WTC11 (cell line): ENCODE data around the gene MRPL27. TPM values are rescaled to one million over a fixed set of nuclear protein-coding genes. Genes with fewer than 3 reads are reported as not detected.

Experiments
- ATAC-seq: fragments of 200-7000 bp; cut with Tn5 transposase; 2 replicates; pipeline ENCODE4 v1.10.0; 2021; ENCODE audit warnings: mild to moderate bottlenecking, moderate library complexity
- CTCF ChIA-PET: fragments of 300-600 bp; sonication (Branson Sonifier 250); formaldehyde crosslinking; loops from one replicate; lab custom pipeline; 2021; ENCODE audit warnings: antibody characterized with exemption; lab: Charles Lee
- POLR2A ChIA-PET: fragments of 350-600 bp; sonication (Branson Sonifier 250); formaldehyde crosslinking; loops from one replicate; lab custom pipeline; 2021; ENCODE audit warnings: antibody characterized with exemption; lab: Charles Lee
- DNase-seq: peaks from one replicate; pipeline ENCODE4 v3.0.0; 2021; ENCODE audit warnings: low spot score
- H3K27ac Mint-ChIP-seq: 2 replicates; pipeline ENCODE4 v1.8.0; 2021; ENCODE audit warnings: mixed read lengths
- H3K27me3 Mint-ChIP-seq: 2 replicates; pipeline ENCODE4 v1.8.0; 2021; ENCODE audit warnings: low read depth, mild to moderate bottlenecking, moderate library complexity, mixed read lengths
- H3K36me3 Mint-ChIP-seq: 2 replicates; pipeline ENCODE4 v1.8.0; 2021; ENCODE audit warnings: mixed read lengths
- H3K4me1 Mint-ChIP-seq: 2 replicates; pipeline ENCODE4 v1.8.0; 2022; ENCODE audit warnings: mixed read lengths
- H3K4me3 Mint-ChIP-seq: 2 replicates; pipeline ENCODE4 v1.8.0; 2021; ENCODE audit warnings: mild to moderate bottlenecking, moderate library complexity, mixed read lengths
- H3K9me3 Mint-ChIP-seq: 2 replicates; pipeline ENCODE4 v1.8.0; 2021; ENCODE audit warnings: mixed read lengths
- ATF1 ChIP-seq: sonication (generic); formaldehyde crosslinking; IDR thresholded peaks from 2 replicates; pipeline ENCODE4 v1.8.1; 2023; ENCODE audit warnings: mild to moderate bottlenecking, moderate library complexity, missing genetic modification reagents
- ATF2 ChIP-seq: sonication (generic); formaldehyde crosslinking; IDR thresholded peaks from 2 replicates; pipeline ENCODE4 v1.8.1; 2022; ENCODE audit warnings: low read depth, missing genetic modification reagents, borderline replicate concordance
- ATF6 ChIP-seq: sonication (generic); formaldehyde crosslinking; IDR thresholded peaks from 2 replicates; pipeline ENCODE4 v1.8.1; 2023; ENCODE audit warnings: mild to moderate bottlenecking, missing genetic modification reagents
- CBFB ChIP-seq: sonication (generic); formaldehyde crosslinking; IDR thresholded peaks from 2 replicates; pipeline ENCODE4 v1.8.1; 2022; ENCODE audit warnings: mild to moderate bottlenecking, low read depth, missing genetic modification reagents
- CDX4 ChIP-seq: fragments of 250-450 bp; sonication (Bioruptor Pico); IDR thresholded peaks from 2 replicates; pipeline ENCODE4 v1.9.0; 2021; ENCODE audit warnings: moderate library complexity, mild to moderate bottlenecking, inconsistent platforms, borderline replicate concordance
- ETV6 ChIP-seq: sonication (generic); formaldehyde crosslinking; IDR thresholded peaks from 2 replicates; pipeline ENCODE4 v1.8.1; 2022; ENCODE audit warnings: mild to moderate bottlenecking, missing genetic modification reagents
- GTF2I ChIP-seq: fragments of 250-450 bp; sonication (Bioruptor Pico); conservative IDR thresholded peaks from 2 replicates; pipeline ENCODE4 v1.4.0; 2021; ENCODE audit warnings: mild to moderate bottlenecking
- HMGA2 ChIP-seq: fragments of 250-450 bp; sonication (Bioruptor Pico); IDR thresholded peaks from 2 replicates; pipeline ENCODE4 v1.4.0; 2021; ENCODE audit warnings: mild to moderate bottlenecking, moderate library complexity
- IRF1 ChIP-seq: sonication (generic); formaldehyde crosslinking; IDR thresholded peaks from 2 replicates; pipeline ENCODE4 v1.8.0; 2023; ENCODE audit warnings: missing genetic modification reagents
- IRF2 ChIP-seq: sonication (generic); formaldehyde crosslinking; IDR thresholded peaks from 2 replicates; pipeline ENCODE4 v1.8.0; 2022; ENCODE audit warnings: low read depth, missing genetic modification reagents, borderline replicate concordance
- JUN ChIP-seq: sonication (generic); formaldehyde crosslinking; IDR thresholded peaks from 2 replicates; pipeline ENCODE4 v1.8.0; 2023; ENCODE audit warnings: mild to moderate bottlenecking, missing genetic modification reagents
- KAT7 ChIP-seq: sonication (generic); formaldehyde crosslinking; IDR thresholded peaks from 2 replicates; pipeline ENCODE4 v1.8.1; 2023; ENCODE audit warnings: missing genetic modification reagents, mild to moderate bottlenecking, borderline replicate concordance
- NFATC4 ChIP-seq: fragments of 250-450 bp; sonication (Bioruptor Pico); IDR thresholded peaks from 2 replicates; pipeline ENCODE4 v1.9.0; 2021; ENCODE audit warnings: mild to moderate bottlenecking
- PREB ChIP-seq: sonication (generic); formaldehyde crosslinking; IDR thresholded peaks from 2 replicates; pipeline ENCODE4 v1.8.1; 2022; ENCODE audit warnings: mild to moderate bottlenecking, missing genetic modification reagents, moderate library complexity, borderline replicate concordance
- STAT6 ChIP-seq: sonication (generic); formaldehyde crosslinking; conservative IDR thresholded peaks from 2 replicates; pipeline ENCODE4 v1.8.1; 2023; ENCODE audit warnings: mild to moderate bottlenecking, low read depth, missing genetic modification reagents, moderate library complexity
- TEAD4 ChIP-seq: sonication (generic); formaldehyde crosslinking; IDR thresholded peaks from 2 replicates; pipeline ENCODE4 v1.8.0; 2022; ENCODE audit warnings: mild to moderate bottlenecking, missing genetic modification reagents
- ZBTB21 ChIP-seq: sonication (generic); formaldehyde crosslinking; IDR thresholded peaks from 2 replicates; pipeline ENCODE4 v1.8.1; 2023; ENCODE audit warnings: mild to moderate bottlenecking, missing genetic modification reagents, borderline replicate concordance
- ZNF232 ChIP-seq: sonication (generic); formaldehyde crosslinking; IDR thresholded peaks from 2 replicates; pipeline ENCODE4 v1.8.0; 2022; ENCODE audit warnings: mild to moderate bottlenecking, missing genetic modification reagents
- ZNF263 ChIP-seq: sonication (generic); formaldehyde crosslinking; IDR thresholded peaks from 2 replicates; pipeline ENCODE4 v1.8.1; 2022; ENCODE audit warnings: low read depth, mild to moderate bottlenecking, moderate library complexity, missing genetic modification reagents
- ZNF425 ChIP-seq: fragments of 250-450 bp; sonication (Bioruptor Pico); conservative IDR thresholded peaks from 2 replicates; pipeline ENCODE4 v1.9.0; 2021; ENCODE audit warnings: mild to moderate bottlenecking
- total RNA-seq: library from RNA; stranded (reverse); gene quantifications from 3 replicates; pipeline ENCODE4 v1.2.3, GENCODE V29; 2021

Gene MRPL27
- total RNA-seq, 1 experiment from 2014 or later: 80.5 TPM

GRCh38 chr17:50352072-50352692 is 20.8 kb downstream of the MRPL27 start:
- DNase-seq (no peak), ATAC-seq (no peak)
- ChIA-PET POLR2A (no interaction called here), CTCF (interaction anchor here (1.6 kb wide), 1 partner anchor 10 kb away, joined by 11 read pairs; no protein-coding TSS in a partner anchor)
- no peaks in the 10 kb centered on the region for H3K9me3 Mint-ChIP-seq
- H3K4me1 Mint-ChIP-seq: peaks cover 17% of the 10 kb centered on the region
- no peak overlapping the region for H3K27ac Mint-ChIP-seq
- TF ChIP-seq KAT7 (CRISPR knock-in tag) (no peak), ETV6 (no peak), STAT6 (CRISPR knock-in tag) (no peak), ATF6 (CRISPR knock-in tag) (no peak), PREB (no peak), ZNF263 (CRISPR knock-in tag) (no peak), ZBTB21 (no peak), JUN (CRISPR knock-in tag) (no peak), IRF2 (CRISPR knock-in tag) (no peak), ZNF425 (CRISPR knock-in tag) (no peak), CDX4 (no peak), IRF1 (CRISPR knock-in tag) (no peak), ATF1 (CRISPR knock-in tag) (no peak), HMGA2 (CRISPR knock-in tag) (no peak), NFATC4 (CRISPR knock-in tag) (no peak), TEAD4 (CRISPR knock-in tag) (no peak), ZNF232 (CRISPR knock-in tag) (no peak), CBFB (CRISPR knock-in tag) (no peak), ATF2 (CRISPR knock-in tag) (no peak), GTF2I (CRISPR knock-in tag) (no peak)
- no peaks in the 10 kb centered on the region for H3K27me3 Mint-ChIP-seq
- H3K36me3 Mint-ChIP-seq: peaks cover 18% of the 10 kb centered on the region
- H3K4me3 Mint-ChIP-seq: no peak overlapping the region
